K562 treated with DMSO at 1 percent for 48 hours (cell line): Measurements from ENCODE around the gene DENND4B. TPM values are rescaled to one million over a fixed set of nuclear protein-coding genes. Genes with fewer than 3 reads are reported as not detected.

Experiments used
- total RNA-seq: library from RNA; unstranded; fragments of 300-600 nt; gene quantifications from 2 replicates; pipeline ENCODE4 v1.2.3, GENCODE V29; 2022; ENCODE audit warnings: low replicate concordance; ENCODE audit errors: extremely low read depth

The DENND4B gene, protein sequence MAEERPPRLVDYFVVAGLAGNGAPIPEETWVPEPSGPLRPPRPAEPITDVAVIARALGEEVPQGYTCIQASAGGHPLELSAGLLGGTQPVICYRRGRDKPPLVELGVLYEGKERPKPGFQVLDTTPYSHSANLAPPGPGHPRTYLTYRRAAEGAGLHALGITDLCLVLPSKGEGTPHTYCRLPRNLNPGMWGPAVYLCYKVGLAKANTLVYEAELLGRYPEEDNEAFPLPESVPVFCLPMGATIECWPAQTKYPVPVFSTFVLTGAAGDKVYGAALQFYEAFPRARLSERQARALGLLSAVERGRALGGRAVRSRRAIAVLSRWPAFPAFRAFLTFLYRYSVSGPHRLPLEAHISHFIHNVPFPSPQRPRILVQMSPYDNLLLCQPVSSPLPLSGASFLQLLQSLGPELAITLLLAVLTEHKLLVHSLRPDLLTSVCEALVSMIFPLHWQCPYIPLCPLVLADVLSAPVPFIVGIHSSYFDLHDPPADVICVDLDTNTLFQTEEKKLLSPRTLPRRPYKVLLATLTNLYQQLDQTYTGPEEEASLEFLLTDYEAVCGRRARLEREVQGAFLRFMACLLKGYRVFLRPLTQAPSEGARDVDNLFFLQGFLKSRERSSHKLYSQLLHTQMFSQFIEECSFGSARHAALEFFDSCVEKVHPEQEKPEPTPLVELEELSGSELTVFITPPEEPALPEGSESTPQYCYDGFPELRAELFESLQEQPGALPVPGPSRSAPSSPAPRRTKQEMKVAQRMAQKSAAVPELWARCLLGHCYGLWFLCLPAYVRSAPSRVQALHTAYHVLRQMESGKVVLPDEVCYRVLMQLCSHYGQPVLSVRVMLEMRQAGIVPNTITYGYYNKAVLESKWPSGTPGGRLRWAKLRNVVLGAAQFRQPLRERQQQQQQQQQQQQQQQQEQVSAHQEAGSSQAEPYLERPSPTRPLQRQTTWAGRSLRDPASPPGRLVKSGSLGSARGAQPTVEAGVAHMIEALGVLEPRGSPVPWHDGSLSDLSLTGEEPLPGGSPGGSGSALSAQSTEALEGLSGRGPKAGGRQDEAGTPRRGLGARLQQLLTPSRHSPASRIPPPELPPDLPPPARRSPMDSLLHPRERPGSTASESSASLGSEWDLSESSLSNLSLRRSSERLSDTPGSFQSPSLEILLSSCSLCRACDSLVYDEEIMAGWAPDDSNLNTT (N-terminal part only)
- not detected in 2 replicates for total RNA-seq

DNA sequence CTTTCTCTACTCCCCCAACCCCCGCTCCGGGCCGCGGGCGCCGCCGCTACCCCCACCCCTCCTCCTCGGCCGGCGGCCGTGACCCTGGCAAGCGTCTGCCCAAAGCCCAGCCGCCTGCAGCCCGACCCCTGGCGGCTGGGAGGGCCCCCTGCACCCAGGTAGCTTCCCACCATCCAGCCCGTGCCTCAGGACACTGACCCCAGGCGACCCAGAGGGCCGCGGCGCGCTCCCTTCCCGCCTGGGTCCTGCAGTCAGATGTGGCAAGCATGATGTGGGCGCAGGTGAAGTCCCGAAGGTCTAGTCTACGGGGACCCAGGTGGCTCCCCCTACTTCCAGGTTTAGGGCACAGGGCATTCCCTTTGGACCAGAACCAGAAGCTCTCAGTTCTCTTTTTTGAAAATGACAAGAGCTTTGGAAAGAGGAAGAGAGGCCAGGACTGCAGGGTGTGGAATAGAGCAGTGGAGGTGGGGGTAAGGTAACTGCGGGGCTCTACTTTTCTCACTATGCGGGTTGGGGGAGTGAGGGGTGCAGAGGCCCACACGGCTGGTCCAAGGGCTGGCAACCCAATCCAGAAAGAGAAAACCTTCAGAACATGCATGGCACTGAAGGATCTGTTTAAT, at the start of gene DENND4B:
Gene DENND4B (minus strand): TSS at position 97 of the 620 bp plus-strand sequence. CDS start 2,344 bp downstream, outside the sequence.

DNA sequence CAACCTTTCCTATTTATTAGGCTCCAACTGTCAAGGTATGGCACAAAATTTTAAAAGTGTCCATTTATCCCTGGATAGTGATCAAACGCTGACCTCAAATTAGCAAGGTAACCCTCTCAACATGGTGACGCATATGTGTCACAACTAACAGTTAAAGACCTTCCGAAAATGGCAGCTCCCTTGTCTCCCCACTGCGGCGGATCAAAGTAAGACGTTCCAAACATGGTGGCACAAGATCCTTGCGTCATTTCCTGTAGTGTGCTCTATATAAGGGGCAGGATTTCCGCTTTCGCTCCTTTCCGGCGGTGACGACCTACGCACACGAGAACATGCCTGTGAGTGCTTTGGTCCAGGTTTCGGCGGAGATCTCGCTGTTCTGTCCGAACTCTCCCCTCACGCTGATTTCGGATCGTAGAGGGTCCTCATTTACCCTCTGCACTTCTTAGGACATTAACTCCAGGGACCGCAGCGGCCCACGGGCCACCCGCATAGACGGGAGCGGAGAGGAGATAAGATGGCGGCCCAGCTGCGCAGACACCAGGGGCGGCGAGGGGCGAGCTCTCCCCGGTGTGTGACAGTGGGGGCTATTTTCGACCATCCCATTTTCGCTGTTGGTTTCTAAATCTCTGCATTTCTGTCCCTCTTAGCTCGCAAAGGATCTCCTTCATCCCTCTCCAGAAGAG, 44.1 kb upstream of the DENND4B start, which contains the start of gene RPS27:
Gene RPS27 (plus strand): TSS at position 295 of the 683 bp plus-strand sequence. CDS start 35 bp downstream, at position 330.

DNA sequence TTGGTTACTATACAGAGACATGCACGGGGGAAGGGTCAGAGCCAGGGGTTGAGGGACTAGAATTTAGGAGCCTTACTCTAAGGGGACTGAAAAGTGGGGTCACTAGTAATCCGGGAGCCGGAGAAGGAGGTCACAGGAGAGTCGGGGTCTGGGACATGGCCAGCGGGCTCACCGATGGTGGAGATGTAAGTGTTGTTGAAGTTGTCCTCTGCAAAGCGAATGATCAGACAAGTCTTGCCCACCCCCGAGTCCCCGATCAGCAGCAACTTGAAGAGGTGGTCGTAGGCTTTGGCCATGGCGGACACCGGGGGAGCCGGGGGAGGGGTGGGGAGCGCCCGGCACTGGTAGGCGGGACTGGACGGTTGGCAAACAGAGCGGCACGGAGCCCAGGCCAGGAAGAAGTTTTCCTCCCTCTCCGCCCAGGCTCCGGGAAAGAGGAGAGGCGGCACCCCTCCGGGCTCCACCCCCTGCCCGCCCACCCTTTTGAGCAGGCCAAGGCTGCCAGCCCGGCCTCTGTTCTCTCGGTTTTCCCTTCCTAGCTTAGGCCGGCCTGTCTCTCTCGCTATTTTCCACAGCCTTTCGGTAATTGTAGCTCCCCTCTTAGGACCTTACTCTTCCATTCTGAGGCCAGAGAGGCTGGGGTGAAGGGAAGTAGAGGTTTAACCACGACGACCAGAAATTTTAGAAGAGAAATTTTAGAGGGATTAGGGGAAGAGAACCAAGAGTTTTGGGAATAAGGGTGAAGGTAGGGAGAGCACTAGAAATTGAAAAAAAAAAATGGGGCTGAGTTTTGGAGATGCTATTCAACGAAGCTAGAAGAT, 39.6 kb upstream of the DENND4B start, which contains the start of gene RAB13:
Gene RAB13 (minus strand): TSS at position 399 of the 821 bp plus-strand sequence. CDS start 103 bp downstream, at position 296.

DNA sequence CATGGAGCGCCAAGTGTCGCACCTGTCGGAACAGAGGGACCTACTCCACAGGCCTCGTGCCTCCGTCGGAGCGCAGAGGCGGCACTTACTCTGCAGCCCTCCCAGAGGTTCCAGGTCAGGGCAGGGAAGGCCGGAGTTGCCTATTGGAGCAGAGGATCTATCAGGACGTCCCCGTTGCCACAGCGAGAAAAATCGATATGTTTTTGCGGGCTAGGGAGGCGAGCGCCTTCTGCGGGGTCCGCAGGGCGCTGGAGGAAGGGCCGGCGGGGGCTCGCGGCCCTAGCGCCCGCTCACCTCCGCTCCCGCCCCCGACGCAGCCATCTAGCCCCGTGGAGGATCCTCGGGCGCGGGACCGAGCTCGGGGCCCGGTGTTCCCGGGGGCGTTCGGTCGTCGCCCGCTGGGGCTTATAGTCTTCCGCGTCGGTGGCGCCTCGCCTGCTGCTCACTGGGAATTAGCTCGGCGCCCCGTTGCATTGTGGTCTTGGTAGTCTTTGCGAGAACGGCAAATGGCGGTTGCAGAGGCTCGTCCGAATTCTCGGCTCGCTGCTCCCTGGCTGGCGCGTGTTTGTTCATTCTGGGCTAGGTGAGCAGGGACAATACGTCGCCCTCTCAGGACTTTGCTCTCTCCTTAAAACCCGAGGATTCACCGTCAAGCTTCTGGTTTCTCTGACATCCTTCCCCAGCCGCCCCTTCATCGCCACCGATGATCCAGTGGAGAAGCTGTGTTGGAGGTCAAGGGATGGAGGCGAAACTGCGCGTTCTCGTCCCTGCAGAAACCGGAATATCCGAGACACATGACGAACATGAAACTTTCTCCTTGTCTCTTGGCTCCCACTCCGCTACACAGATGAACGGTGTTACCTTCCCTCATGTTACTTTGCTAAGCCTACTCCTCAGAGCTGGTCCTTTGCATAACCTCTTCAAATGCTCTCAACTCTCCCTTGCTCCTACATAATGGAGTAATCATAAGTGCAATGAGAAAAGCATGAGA, 31.0 kb upstream of the DENND4B start, which contains the start of gene JTB:
Gene JTB (minus strand): TSS at position 425 of the 991 bp plus-strand sequence. CDS start 422 bp downstream, at position 3.

DNA sequence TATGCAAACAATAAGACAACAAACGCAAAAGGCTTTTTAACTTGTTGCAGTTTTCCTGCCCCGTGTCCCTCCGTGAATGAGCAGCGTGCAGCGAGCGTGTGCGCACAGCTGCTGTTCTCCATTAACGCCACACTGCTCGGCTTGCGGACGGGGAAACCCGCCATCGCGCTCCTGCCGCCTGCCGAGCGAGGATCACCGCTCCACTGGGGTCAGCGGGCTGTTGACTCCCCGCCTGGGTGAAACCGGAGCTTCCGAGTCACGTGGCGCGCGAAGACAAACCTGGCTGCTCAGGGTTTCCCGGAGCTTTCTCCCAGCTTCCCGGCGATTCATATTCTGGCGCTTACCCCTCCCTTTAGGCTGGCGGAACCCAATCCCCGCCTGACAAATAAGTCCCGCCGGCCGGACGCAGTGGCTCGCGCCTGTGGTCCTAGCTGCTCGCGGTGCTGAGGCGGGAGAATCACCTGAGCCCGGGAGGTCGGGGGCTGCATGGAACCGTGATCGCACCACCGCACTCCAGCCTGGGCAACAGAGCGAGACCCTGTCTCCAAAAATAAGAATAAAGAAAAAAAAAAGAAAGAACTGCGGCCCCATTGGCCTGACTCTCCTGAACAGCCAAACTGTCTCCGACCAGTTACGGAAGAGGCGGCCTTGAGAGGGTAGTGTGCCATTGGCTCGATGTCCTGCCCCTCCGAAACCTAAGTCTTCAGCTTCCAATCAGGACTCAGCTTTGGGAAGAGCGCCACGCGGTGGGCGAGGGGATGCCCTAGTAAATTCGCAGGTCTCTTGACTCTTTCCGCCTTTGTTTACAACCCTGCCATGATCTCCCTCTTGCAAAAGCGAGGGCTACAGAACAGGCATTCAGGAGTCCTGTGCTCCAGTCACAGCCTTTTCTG, 20.8 kb upstream of the DENND4B start, which contains the start of gene CREB3L4:
Gene CREB3L4 (plus strand): TSS at position 796 of the 893 bp plus-strand sequence. CDS start 624 bp downstream, outside the sequence.

DNA sequence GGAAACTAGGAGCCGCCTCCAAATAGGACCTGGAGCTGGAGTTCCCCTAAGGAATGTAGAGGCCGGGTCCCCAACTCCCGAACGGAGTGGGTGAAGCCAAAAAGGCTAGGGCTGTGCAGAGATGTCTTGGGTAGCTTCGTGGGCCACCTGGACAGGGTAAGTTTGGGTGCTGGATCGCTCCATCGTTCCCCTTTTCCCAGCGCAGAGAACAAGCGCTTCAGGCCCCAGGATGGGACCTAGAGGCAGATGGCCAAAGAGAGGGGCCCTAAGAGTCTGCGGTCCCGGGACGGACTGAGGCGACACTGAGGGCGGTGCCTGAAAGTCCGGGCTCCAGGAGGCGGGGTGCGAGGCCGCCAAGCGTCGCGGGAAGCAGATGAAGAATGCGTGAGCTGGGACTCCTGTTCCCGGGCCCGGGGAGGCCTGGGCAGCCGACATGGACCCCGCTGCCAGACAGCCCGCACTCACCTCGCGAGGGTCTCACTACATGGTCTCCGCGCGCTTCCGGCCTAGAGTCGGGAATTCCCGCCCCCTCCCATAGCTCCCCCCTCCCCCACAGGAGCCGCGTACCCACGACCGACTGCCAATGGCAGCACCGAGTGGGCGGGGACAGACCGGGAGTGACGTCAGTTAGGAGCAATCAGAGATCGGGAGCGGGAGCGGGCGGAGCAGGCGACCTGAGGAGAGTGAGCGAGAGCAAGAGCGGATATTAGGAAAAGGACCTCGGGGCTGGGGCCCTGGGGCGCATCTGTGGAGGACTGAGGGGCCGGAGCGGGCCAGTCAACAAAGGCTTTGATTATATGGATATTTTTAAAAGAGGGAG, 16.7 kb upstream of the DENND4B start, which contains the start of gene SLC39A1:
Gene SLC39A1 (minus strand): TSS at position 508 of the 820 bp plus-strand sequence. CDS start 822 bp downstream, outside the sequence.

DNA sequence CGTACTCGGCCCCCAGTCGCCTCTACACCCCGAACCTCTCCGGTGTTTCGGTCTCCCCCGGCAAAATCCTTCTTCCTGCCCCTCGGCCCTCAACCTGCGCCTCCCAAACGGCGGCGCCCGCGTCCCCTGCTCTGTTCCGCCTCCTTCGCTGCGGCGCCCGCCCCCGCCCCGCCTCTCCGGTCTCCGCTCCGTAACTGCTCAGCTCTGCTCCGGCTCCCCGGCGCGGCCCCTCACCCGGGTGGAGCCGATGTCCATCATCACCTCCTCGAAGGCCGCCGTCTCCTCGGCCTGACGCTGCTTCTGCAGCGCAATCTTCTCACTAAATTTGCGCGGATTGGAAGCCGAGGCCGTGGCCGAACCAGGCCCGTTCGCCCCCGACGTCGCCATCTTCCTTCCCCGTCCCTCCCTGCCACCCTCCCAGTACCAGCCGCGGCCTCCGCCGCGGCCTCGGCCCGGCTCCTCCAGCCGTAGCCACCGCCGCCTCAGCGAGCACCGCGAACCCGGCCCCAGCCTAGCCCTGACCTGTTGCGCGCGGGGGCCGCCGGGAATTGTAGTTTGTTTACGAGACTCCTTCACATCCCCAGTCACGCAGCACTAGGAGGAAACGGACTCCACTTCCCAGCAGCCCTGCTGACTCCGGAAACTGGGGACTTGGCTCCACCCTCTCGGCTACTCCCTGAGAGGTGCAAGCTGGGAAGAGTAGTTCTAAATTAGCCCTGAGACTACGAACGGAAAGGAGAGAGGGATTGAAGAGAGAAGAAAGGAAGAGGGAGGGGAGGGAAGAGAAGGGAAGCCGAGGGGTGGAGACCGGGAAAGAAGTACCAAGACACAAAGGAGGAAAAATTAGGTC, 11.8 kb upstream of the DENND4B start, which contains the start of gene CRTC2:
Gene CRTC2 (minus strand): TSS at position 502 of the 850 bp plus-strand sequence. CDS start 115 bp downstream, at position 387.

DNA sequence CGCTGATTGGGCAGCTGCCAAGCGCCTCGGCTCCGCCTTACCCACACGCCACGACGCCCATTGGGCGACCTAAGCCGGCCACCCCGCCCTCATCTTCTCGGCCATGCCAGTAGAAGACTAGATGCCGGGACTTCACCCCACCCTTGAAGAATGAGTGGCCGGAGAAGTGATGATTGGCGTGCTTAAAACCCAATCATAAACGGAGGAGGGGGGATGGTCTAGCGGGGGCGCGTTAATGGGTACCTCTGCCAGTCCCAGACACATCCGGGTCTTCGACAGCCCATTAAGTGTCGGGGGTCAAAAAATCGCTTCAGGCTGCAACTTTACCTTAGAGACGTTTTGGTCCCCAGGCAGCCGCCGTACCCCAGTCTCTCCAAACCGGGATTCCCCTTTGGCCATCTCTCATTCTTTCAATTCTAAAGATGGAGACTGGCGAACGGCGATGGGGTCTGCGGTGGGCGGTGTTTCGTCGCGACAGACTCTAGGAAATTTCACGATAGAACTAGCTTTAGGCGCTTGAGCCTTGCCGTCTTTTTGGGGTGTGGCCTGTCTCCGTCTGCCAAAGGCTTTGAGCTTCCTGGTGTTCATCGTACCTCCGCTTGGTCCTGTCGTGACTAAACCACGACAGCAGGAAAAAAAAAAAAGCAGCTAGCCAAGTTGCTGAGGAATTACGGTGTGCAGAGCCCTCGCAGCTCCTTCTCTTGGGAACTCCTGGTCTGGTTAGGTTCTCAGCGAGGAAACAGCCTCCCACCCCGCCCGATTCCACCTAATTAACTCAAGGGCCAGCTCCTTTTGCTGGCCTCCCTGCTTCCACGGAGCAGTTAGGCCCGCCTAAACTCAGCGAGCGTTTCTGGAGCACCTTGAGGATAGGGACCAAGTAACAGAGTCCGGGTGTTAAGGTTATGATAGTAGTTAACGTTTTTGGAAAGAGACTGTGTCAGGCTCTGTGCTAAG, 23.3 kb downstream of the DENND4B start, which contains the start of gene GATAD2B:
Gene GATAD2B (minus strand): TSS at position 1 of the 954 bp plus-strand sequence. CDS start 94,625 bp downstream, outside the sequence.

Other genes starting within 250 kb of the DENND4B start
- not detected in 2 replicates for gene INTS3, start 218.7 kb downstream of the DENND4B start, total RNA-seq
- gene SLC27A3, start 171.3 kb downstream of the DENND4B start, total RNA-seq: not detected in 2 replicates
- gene GATAD2B, start 23.7 kb downstream of the DENND4B start, total RNA-seq: not detected in 2 replicates
- not detected in 2 replicates for gene CRTC2, start 11.9 kb upstream of the DENND4B start, total RNA-seq
- not detected in 2 replicates for gene SLC39A1, start 16.8 kb upstream of the DENND4B start, total RNA-seq
- gene CREB3L4, start 21.2 kb upstream of the DENND4B start, total RNA-seq: not detected in 2 replicates
- gene JTB, start 31.0 kb upstream of the DENND4B start, total RNA-seq: not detected in 2 replicates
- gene RAB13, start 39.6 kb upstream of the DENND4B start, total RNA-seq: not detected in 2 replicates
- not detected in 2 replicates for gene RPS27, start 44.0 kb upstream of the DENND4B start, total RNA-seq
- gene NUP210L, start 208.4 kb upstream of the DENND4B start, total RNA-seq: not detected in 2 replicates
- gene TPM3, start 245.4 kb upstream of the DENND4B start, total RNA-seq: 253 TPM in 1 of 2 replicates, not detected in the other